GM21515 (cell line): ENCODE data around the gene SLC5A12.

Experiments used
- ATAC-seq: cut with Tn5 transposase; IDR thresholded peaks from one replicate; pipeline ENCODE4 v1.9.1; 2021; ENCODE audit not compliant: unreplicated experiment

The SLC5A12 gene

GRCh38 chr11:26719289-26719973 lies 2.4 kb downstream of the SLC5A12 start:
- no peak for ATAC-seq

GRCh38 chr11:26717771-26718170 lies 4.1 kb downstream of the SLC5A12 start:
- ATAC-seq: no peak

GRCh38 chr11:26715133-26715532 lies 6.7 kb downstream of the SLC5A12 start:
- ATAC-seq: no peak

- ATAC-seq: no peak
Observed at GRCh38 chr11:26712497-26712896, 9.4 kb downstream of the SLC5A12 start.

- no peak for ATAC-seq
Observed at GRCh38 chr11:26710489-26710888, 11.4 kb downstream of the SLC5A12 start.

GRCh38 chr11:26708736-26709456 lies 13.0 kb downstream of the SLC5A12 start:
- no peak for ATAC-seq

GRCh38 chr11:26706181-26706580 lies 15.7 kb downstream of the SLC5A12 start:
- ATAC-seq: no peak

- ATAC-seq: no peak
Observed at GRCh38 chr11:26704249-26704648, 17.6 kb downstream of the SLC5A12 start.

GRCh38 chr11:26703411-26704191 lies 18.3 kb downstream of the SLC5A12 start:
- no peak for ATAC-seq

- no peak for ATAC-seq
Observed at GRCh38 chr11:26702406-26702805, 19.5 kb downstream of the SLC5A12 start.

GRCh38 chr11:26700574-26701235 lies 21.2 kb downstream of the SLC5A12 start:
- no peak for ATAC-seq

GRCh38 chr11:26698224-26698623 lies 23.6 kb downstream of the SLC5A12 start:
- ATAC-seq: no peak

- ATAC-seq: no peak
Observed at GRCh38 chr11:26696330-26696729, 25.5 kb downstream of the SLC5A12 start.

GRCh38 chr11:26688701-26689100 lies 33.2 kb downstream of the SLC5A12 start:
- ATAC-seq: no peak

GRCh38 chr11:26687351-26687750 lies 34.5 kb downstream of the SLC5A12 start:
- no peak for ATAC-seq

- no peak for ATAC-seq
Observed at GRCh38 chr11:26677566-26677965, 44.3 kb downstream of the SLC5A12 start.

GRCh38 chr11:26676641-26677040 lies 45.2 kb downstream of the SLC5A12 start:
- ATAC-seq: no peak

GRCh38 chr11:26675233-26675928 lies 46.5 kb downstream of the SLC5A12 start:
- no peak for ATAC-seq

GRCh38 chr11:26665946-26666345 lies 55.9 kb downstream of the SLC5A12 start:
- ATAC-seq: no peak

GRCh38 chr11:26665036-26665435 lies 56.8 kb downstream of the SLC5A12 start:
- ATAC-seq: no peak

GRCh38 chr11:26662916-26663315 lies 58.9 kb downstream of the SLC5A12 start:
- ATAC-seq: no peak
